Trophoblast cell (in vitro differentiated cells and primary cell): ENCODE data around the gene CTR9.

Experiments
- DNase-seq, 2 donors: peaks; one replicate each; pipeline ENCODE4 v3.0.0-alpha.2; 2016
- H2AFZ ChIP-seq: 2 replicates; pipeline ENCODE4 v1.6.1; 2013; ENCODE audit warnings: low read length, moderate library complexity, mild to moderate bottlenecking; ENCODE audit not compliant: insufficient read depth, poor library complexity
- H2AK5ac ChIP-seq: 2 replicates; pipeline ENCODE4 v1.6.1; 2013; ENCODE audit warnings: mild to moderate bottlenecking, low read length
- H2BK120ac ChIP-seq: 2 replicates; pipeline ENCODE4 v1.6.1; 2013; ENCODE audit warnings: low read length, mild to moderate bottlenecking, moderate library complexity; ENCODE audit not compliant: insufficient read depth, poor library complexity
- H2BK12ac ChIP-seq: 2 replicates; pipeline ENCODE4 v1.6.1; 2013; ENCODE audit warnings: mild to moderate bottlenecking, low read length, moderate library complexity
- H2BK5ac ChIP-seq: 2 replicates; pipeline ENCODE4 v1.6.1; 2013; ENCODE audit warnings: low read length, low read depth, moderate library complexity, mild to moderate bottlenecking; ENCODE audit not compliant: poor library complexity
- H3K14ac ChIP-seq: 2 replicates; pipeline ENCODE4 v1.6.1; 2013; ENCODE audit warnings: mild to moderate bottlenecking, low read length
- H3K18ac ChIP-seq: 2 replicates; pipeline ENCODE4 v1.6.1; 2013; ENCODE audit warnings: mild to moderate bottlenecking, low read length
- H3K23ac ChIP-seq: 2 replicates; pipeline ENCODE4 v1.6.1; 2013; ENCODE audit warnings: low read length
- H3K27ac ChIP-seq: 2 replicates; pipeline ENCODE4 v1.5.1; 2013; ENCODE audit warnings: low read depth, mild to moderate bottlenecking, inconsistent platforms, low read length, moderate library complexity
- H3K27me3 ChIP-seq: 2 replicates; pipeline ENCODE4 v1.6.1; 2013; ENCODE audit warnings: inconsistent platforms, mild to moderate bottlenecking, low read length, moderate library complexity; ENCODE audit not compliant: insufficient read depth
- H3K36me3 ChIP-seq, 2 experiments: 1 replicate in 1 of 2; 2 replicates in 1 of 2; pipeline ENCODE4 v1.6.1; 2013; ENCODE audit warnings: low read length in 2 of 2, mild to moderate bottlenecking in 2 of 2, moderate library complexity in 1 of 2; ENCODE audit not compliant: insufficient read depth in 2 of 2, control insufficient read depth in 1 of 2
- H3K4ac ChIP-seq: 2 replicates; pipeline ENCODE4 v1.6.1; 2013; ENCODE audit warnings: low read depth, mild to moderate bottlenecking, low read length, moderate library complexity
- H3K4me1 ChIP-seq, 2 experiments: 1 replicate in 1 of 2; 2 replicates in 1 of 2; pipeline ENCODE4 v1.6.1; 2013; ENCODE audit warnings: low read length in 2 of 2, mild to moderate bottlenecking in 2 of 2, moderate library complexity in 1 of 2; ENCODE audit not compliant: insufficient read depth in 2 of 2, control insufficient read depth in 1 of 2
- H3K4me2 ChIP-seq: 2 replicates; pipeline ENCODE4 v1.6.1; 2013; ENCODE audit warnings: inconsistent platforms, mild to moderate bottlenecking, low read length, moderate library complexity
- H3K4me3 ChIP-seq: 2 replicates; pipeline ENCODE4 v1.5.1; 2013; ENCODE audit warnings: mild to moderate bottlenecking, low read depth, low read length, inconsistent platforms
- H3K79me1 ChIP-seq: one replicate; pipeline ENCODE4 v1.6.1; 2013; ENCODE audit warnings: low read length
- H3K79me2 ChIP-seq: 2 replicates; pipeline ENCODE4 v1.6.1; 2013; ENCODE audit warnings: low read length, mild to moderate bottlenecking; ENCODE audit not compliant: control insufficient read depth, insufficient read depth, poor library complexity
- H3K9ac ChIP-seq: 2 replicates; pipeline ENCODE4 v1.6.1; 2013; ENCODE audit warnings: mild to moderate bottlenecking, low read length
- H3K9me3 ChIP-seq: 2 replicates; pipeline ENCODE4 v1.6.1; 2013; ENCODE audit warnings: low read depth, mild to moderate bottlenecking, control low read depth, inconsistent platforms, low read length; ENCODE audit not compliant: insufficient read depth
- H4K12ac ChIP-seq: 2 replicates; pipeline ENCODE4 v1.6.1; 2013; ENCODE audit warnings: low read depth, mild to moderate bottlenecking, low read length, moderate library complexity
- H4K8ac ChIP-seq: 2 replicates; pipeline ENCODE4 v1.6.1; 2013; ENCODE audit warnings: low read depth, mild to moderate bottlenecking, low read length, moderate library complexity
- H4K91ac ChIP-seq: one replicate; pipeline ENCODE4 v1.6.1; 2013; ENCODE audit warnings: low read depth, mild to moderate bottlenecking, low read length, moderate library complexity
- WGBS: extraction: QIAGEN DNeasy Blood & Tissue Kit; methylation state at CpG from one replicate; pipeline ENCODE4 v1.1.7; 2013; ENCODE audit warnings: missing lambda C conversion rate; ENCODE audit not compliant: insufficient read length, insufficient coverage; ENCODE audit errors: extremely low coverage; 5-methylcytosine and 5-hydroxymethylcytosine counted together

CTR9 gene

GRCh38 chr11:10744206-10744605, 6.8 kb upstream of the CTR9 start:
- Histone ChIP-seq H3K27ac (no peak overlapping the region), H3K79me2 (no peaks in the 10 kb centered on the region), H3K4me1 (peaks cover 0 to 3% of the 10 kb centered on the region in 2 experiments), H3K23ac (no peak overlapping the region), H4K8ac (no peak overlapping the region), H3K4me2 (no peak overlapping the region), H3K18ac (no peak overlapping the region), H2AFZ (no peak overlapping the region), H4K12ac (no peak overlapping the region), H3K9ac (no peak overlapping the region), H2BK5ac (no peak overlapping the region), H3K36me3 (no peaks in the 10 kb centered on the region), H2BK12ac (no peak overlapping the region), H2AK5ac (no peak overlapping the region), H3K9me3 (no peaks in the 10 kb centered on the region), H3K4me3 (no peak overlapping the region), H2BK120ac (no peak overlapping the region), H3K79me1 (no peaks in the 10 kb centered on the region), H3K4ac (no peak overlapping the region), H3K14ac (no peak overlapping the region), H3K27me3 (no peaks in the 10 kb centered on the region), H4K91ac (no peak overlapping the region)
- no peak for DNase-seq
- WGBS = no CpG with 5 or more reads among the region's 3 CpGs

GRCh38 chr11:10746871-10747270, 4.2 kb upstream of the CTR9 start:
- Histone ChIP-seq H3K4me3 (no peak overlapping the region), H3K79me1 (peaks cover 7% of the 10 kb centered on the region), H3K4me2 (no peak overlapping the region), H4K91ac (no peak overlapping the region), H3K27ac (no peak overlapping the region), H3K9ac (no peak overlapping the region), H3K9me3 (no peaks in the 10 kb centered on the region), H2BK12ac (no peak overlapping the region), H2AFZ (no peak overlapping the region), H3K4me1 (peaks cover 0 to 3% of the 10 kb centered on the region in 2 experiments), H3K79me2 (peaks cover 7% of the 10 kb centered on the region), H3K36me3 (no peaks in the 10 kb centered on the region), H2BK5ac (no peak overlapping the region), H2AK5ac (no peak overlapping the region), H3K18ac (no peak overlapping the region), H3K27me3 (no peaks in the 10 kb centered on the region), H4K8ac (no peak overlapping the region), H3K23ac (no peak overlapping the region), H4K12ac (no peak overlapping the region), H3K4ac (no peak overlapping the region), H2BK120ac (no peak overlapping the region), H3K14ac (no peak overlapping the region)
- peak; percentile 42 to 66 for DNase-seq
- WGBS = 100% methylated on average over 1 of the region's 2 CpGs

- H2AFZ ChIP-seq = no peak overlapping the region
- H3K4me1 ChIP-seq = peaks cover 2% of the 10 kb centered on the region in 2 experiments
- no peak overlapping the region for H3K4me3 ChIP-seq
- no peak overlapping the region for H2BK12ac ChIP-seq
- H3K14ac ChIP-seq = no peak overlapping the region
- no peak overlapping the region for H3K9ac ChIP-seq
- H3K18ac ChIP-seq = no peak overlapping the region
- H3K27me3 ChIP-seq = no peaks in the 10 kb centered on the region
- H3K79me2 ChIP-seq = peaks cover 7% of the 10 kb centered on the region
- peaks cover 7% of the 10 kb centered on the region for H3K79me1 ChIP-seq
- no peak overlapping the region for H3K4ac ChIP-seq
- H4K91ac ChIP-seq = no peak overlapping the region
- no peak overlapping the region for H2AK5ac ChIP-seq
- H3K27ac ChIP-seq = no peak overlapping the region
- H2BK5ac ChIP-seq = no peak overlapping the region
- no peak overlapping the region for H4K12ac ChIP-seq
- H2BK120ac ChIP-seq = no peak overlapping the region
- H3K4me2 ChIP-seq = no peak overlapping the region
- H3K36me3 ChIP-seq = no peaks in the 10 kb centered on the region
- H3K23ac ChIP-seq = no peak overlapping the region
- peak in 1 of 2 donors; percentile 78 for DNase-seq
- H4K8ac ChIP-seq = no peak overlapping the region
- no peaks in the 10 kb centered on the region for H3K9me3 ChIP-seq
These were observed 3.3 kb upstream of the CTR9 start for GRCh38 chr11:10747733-10748132.

GRCh38 chr11:10749476-10749875, 1.6 kb upstream of the CTR9 start:
- no CpG with 5 or more reads among the region's 2 CpGs for WGBS

More at GRCh38 chr11:10749476-10749875, 1.6 kb upstream of the CTR9 start:
- Histone ChIP-seq H2BK12ac (no peak overlapping the region), H3K14ac (no peak overlapping the region), H3K27me3 (no peaks in the 10 kb centered on the region), H2AFZ (no peak overlapping the region), H3K4me2 (no peak overlapping the region), H3K4me1 (peaks cover 2% of the 10 kb centered on the region in 2 experiments), H3K9me3 (no peaks in the 10 kb centered on the region), H3K36me3 (peaks cover 0 to 2% of the 10 kb centered on the region in 2 experiments), H3K79me2 (peaks cover 7% of the 10 kb centered on the region), H2AK5ac (no peak overlapping the region), H3K79me1 (peaks cover 7% of the 10 kb centered on the region), H3K27ac (no peak overlapping the region), H2BK120ac (no peak overlapping the region), H3K9ac (no peak overlapping the region), H4K91ac (no peak overlapping the region), H4K8ac (no peak overlapping the region), H3K18ac (no peak overlapping the region), H2BK5ac (no peak overlapping the region), H3K4ac (no peak overlapping the region), H3K4me3 (no peak overlapping the region), H3K23ac (no peak overlapping the region), H4K12ac (no peak overlapping the region)
- DNase-seq = no peak
